HG03469 (cell line): Measurements from ENCODE around the gene TRERF1.
"Not testable (repeated sequence)": the region's sequence is repeated elsewhere in the genome, so short reads cannot be mapped to it uniquely, and the experiment has no call there.

Experiments
- ATAC-seq: cut with Tn5 transposase; IDR thresholded peaks from one replicate; pipeline ENCODE4 v1.9.1; 2021; ENCODE audit warnings: mild to moderate bottlenecking, moderate library complexity, moderate number of reproducible peaks; ENCODE audit not compliant: unreplicated experiment

Gene TRERF1

DNA sequence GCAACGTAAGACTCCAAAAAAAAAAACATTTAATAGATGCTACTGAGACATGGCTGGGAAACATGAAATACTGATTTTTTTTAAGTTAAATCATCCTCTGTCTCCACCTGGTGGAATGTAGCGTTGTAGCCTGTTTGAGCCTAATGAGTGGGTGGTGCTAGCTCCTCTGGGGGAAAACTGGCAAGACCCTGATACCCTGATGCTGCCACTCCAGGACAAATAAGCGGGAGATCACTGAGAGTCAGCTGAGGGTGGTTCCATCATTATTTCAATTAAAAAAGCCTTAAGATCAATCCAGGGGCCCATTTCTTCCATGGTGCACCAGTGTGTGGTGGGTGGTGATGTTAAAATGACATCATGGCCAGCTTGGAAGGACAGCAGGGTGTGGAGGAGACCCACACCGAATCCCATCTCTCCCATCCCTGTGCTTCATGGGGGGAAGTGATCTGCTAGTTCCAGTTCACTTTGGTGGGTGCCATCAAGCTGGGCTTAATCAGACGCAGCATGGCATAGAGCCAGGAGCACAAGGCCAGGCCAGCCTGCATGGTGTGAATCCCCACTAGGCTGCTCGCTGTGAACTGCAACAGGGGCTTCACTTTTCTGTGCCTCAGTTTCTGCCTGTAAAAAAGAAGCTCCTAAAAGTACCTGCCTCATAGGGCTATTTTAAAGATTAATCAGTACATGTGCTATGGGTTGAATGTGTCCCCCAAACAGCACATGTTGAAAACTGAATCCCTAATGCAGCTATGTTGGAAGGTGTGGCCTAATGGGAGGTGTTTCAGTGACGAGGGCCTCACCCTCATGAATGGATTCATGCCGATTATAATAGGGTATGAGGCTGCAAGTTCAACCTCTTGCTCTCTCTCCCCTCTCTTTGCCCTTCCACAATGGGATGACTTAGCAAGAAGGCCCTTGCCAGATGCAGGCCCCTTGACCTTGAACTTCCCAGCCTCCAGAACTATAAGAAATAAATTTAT, 221.1 kb downstream of the TRERF1 start:
- no peak for ATAC-seq

DNA sequence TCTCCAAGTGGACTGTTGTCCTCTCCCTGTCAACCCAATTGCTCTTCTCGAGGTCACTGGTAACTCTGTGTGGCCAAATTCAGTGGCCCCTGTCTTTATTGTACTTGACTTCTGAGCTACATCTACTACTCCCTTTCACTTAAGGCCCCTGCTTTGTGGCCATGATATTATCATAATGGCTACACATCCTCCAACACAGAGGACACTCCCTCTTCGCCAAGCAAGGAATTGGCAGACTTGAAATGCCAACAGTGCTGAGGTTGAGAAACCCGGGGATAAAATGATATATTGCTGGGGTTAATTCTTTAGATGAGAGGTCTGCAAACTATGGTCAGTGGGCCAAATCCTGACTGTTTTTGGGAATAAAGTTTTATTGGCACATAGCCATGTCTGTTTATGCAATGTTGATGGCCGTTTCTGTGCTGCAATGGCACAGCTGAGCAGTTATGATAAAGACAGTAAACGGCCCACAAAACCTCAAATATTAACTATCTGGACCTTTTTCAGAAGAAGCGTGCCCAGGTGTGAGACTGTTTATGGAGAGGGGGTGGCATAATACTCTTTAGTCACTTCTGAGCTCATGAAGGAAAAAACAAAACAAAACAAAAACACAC, 222.1 kb downstream of the TRERF1 start:
- ATAC-seq = no peak

DNA sequence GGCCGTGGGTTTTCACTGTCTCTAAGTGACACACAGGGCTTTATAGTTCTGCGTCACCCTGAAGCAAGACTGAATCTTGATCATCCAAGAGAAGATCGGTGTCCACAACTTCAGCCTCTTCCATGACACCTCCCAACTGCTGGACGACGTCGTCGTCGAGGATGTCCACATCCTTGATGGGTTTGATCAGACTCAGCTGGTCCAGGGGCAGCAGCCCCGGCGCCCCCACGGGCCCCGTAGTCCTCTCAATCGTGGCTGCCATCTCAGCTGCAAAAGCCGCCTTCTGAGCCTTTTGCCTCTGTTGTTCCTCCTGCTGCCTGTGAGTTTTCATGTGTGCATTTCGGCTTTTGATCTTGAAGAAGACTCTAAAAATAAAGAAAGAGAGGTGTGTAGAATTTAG, 223.4 kb downstream of the TRERF1 start:
- no peak for ATAC-seq

DNA sequence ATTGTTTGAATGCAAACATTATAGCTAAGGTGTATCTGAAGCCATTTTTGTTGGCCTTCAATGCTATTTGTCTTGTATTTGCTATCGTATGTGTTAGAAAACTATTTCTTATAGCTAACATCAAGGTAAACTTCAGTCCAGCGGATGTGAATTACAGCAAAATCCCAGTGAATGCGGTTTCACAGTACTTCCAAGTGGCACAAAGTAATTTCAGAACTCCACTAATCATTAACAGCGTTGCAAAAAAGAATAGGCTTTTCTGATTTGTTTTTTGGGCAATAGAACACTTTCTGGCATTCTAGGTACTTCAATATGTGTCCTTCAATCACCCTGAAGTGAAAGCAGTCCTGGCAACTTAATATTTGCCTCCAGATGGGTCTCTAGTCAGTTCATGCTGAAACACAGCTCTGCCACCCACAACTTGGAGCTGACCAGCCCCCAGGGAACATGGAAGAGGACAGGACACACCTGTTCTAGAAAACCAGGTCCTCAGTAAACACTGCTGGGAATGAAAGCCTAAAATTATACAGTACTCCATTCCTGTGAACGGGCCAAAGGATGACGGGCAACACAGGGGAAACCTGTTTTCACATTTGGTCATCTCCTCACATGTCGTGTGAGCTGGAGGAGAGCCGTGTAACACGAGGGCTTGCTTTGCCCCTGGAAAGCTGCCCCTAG, 224.4 kb downstream of the TRERF1 start:
- ATAC-seq = no peak

DNA sequence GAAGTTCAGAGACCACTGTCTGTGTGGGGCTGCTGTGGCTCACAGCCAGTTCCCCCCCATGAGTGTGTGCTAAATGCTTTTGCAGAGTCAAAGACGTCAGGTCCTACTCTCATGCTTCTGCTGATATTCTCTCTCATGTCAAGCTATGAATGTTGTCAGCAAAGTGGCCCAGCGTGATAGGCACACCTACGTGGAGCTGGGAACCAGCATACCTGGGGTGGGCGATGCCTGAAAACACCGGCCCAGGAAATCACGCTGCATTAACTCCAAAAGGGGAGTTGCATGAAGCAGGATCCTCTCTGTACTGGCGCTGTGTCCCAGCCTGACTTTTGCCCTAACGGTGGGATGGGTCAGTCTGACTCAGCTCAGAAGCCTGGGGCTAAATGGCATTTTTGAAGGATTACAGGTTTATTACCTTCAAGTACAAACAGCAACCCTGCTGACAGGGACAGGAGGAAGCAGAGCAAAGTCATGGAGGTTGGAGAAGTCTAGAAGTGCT, 225.0 kb downstream of the TRERF1 start:
- ATAC-seq = no peak

DNA sequence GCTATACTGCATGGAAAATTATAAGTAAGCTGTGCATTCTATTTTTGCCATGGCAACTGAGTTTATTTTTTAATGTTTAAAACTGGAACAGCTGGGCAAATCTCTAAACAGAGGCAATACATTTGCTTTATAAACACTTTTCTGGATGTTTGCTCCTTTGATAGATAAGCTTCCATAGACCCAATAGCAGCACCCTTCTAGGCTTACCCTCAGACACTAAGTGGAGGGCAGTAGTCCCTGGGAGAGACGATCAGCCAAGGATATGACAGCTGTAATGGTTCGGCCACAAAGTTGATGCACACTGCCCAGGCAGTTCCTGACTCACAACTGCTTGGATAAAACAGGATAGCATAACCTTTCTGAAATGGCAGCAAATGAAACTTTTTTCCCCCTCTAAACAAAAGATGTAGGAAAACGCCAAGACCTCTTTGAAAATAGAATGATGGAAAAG, 225.5 kb downstream of the TRERF1 start:
- no peak for ATAC-seq

DNA sequence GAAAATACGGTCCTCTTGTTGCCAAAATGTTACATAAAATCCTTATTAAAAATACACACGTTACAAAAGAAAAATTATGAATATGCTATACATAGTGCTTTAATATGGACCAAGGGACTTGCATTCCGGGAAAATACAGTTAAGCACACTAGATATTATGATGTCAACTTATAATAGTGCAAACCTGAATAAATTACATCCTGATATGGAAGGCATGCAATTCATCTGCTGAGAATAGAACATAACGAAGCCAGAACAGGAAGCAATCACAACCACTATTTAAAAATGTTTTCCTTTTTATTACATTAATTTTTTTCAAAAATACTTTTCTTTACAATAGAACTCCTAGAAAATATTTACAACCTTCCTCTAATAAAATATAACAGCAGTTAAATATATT, 226.3 kb downstream of the TRERF1 start:
- no peak for ATAC-seq

DNA sequence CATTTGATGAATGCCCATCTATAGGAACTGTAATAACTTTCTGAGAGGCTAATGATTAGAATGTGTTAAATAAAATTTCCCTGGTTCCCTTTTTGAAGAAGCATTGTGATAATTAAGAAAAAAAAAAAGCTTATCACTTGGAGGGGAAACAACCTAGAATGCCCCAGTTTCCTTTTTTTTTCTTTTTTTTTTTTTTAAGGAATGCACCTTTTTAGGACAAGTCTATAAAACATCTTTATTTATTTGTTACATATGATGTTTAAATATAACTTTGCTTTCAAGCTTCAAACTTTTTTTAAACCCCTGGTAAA, 226.7 kb downstream of the TRERF1 start:
- no peak for ATAC-seq

DNA sequence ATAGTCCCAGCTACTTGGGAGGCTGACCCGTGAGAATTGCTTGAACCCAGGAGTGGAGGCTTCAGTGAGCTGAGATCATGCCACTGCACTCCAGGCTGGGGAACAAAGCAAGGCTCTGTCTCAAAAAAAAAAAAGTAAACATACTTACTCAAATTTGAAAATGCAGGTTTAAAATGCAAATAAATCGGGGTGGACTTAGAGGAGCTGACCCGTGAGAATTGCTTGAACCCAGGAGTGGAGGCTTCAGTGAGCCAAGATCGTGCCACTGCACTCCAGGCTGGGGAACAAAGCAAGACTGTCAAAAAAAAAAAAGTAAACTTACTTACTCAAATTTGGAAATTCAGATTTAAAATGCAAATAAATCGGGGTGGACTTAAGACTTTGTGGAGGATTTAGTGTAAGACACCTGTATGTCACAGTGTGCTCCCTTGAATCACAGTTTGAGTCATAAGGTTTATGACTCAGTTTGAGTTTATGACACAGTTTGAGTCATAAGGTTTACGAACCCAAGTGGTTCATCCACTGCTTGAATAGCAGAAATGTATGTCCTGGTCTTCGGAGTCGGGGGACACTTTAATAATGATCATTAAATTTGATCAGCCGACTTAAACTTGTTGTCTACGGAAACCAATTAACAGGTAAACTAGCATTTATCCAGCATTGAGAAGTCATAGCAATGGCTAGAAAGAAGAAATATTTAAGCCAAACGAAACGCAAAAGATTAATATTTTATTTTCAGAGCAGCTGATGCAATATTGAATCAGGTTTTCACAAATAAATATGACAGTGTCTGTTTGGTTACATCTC, 227.3 kb downstream of the TRERF1 start:
- ATAC-seq = peak; percentile 94

DNA sequence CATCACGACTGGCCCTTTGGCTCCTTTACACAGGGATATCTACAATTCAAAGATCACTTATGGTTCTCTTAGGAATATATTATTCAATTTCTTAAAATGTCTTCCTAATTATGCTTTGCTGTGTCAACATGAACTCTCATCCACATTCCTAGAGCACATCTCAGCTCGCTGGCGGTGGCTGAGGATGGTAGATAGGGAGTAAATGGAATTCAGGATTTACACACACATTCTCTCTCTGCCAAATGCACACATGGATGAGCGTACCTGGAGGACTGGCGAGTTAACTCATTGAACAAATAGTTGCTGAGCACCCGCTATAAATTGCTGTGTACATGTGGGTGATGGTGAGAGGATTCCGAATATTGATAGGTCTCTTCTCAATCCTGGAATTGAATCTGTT, 229.3 kb downstream of the TRERF1 start:
- no peak for ATAC-seq

DNA sequence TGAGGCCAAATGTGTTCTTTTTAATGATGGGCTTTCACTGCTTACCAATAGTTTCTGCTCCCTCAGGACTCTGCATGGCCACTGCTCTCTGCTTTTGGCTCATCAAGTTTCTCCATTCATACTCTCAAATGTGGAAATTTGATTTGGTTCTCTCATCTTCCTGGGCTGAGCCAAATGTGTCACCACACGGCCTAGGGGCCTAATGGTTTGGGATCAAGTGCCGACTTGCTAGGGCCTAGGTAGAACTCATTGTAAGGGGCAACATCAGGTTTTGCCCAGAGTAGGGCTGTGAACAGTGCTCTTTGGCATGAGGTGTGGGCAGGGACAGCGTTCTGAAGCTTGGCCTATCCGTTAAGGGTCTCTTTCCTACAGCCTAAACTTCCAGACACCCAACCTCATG, 230.2 kb downstream of the TRERF1 start:
- no peak for ATAC-seq

DNA sequence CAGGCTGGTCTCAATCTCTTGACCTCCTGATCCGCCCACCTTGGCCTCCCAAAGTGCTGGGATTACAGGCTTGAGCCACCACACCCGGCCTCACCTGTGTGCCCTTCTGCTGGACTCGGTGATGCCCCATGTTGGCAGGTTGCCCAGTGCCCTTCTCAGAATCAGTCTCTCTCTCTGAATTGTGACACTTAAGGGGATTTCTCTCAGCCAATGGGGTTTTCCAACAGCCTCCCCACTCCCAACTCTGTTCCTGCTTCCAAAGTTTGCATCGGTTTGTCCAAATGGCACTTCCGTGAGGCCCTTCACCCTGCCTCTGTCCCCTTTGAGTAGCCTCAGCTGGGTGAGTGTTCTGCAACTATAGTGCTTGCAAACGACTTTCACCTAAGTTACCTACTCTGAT, 230.9 kb downstream of the TRERF1 start:
- ATAC-seq = no peak

DNA sequence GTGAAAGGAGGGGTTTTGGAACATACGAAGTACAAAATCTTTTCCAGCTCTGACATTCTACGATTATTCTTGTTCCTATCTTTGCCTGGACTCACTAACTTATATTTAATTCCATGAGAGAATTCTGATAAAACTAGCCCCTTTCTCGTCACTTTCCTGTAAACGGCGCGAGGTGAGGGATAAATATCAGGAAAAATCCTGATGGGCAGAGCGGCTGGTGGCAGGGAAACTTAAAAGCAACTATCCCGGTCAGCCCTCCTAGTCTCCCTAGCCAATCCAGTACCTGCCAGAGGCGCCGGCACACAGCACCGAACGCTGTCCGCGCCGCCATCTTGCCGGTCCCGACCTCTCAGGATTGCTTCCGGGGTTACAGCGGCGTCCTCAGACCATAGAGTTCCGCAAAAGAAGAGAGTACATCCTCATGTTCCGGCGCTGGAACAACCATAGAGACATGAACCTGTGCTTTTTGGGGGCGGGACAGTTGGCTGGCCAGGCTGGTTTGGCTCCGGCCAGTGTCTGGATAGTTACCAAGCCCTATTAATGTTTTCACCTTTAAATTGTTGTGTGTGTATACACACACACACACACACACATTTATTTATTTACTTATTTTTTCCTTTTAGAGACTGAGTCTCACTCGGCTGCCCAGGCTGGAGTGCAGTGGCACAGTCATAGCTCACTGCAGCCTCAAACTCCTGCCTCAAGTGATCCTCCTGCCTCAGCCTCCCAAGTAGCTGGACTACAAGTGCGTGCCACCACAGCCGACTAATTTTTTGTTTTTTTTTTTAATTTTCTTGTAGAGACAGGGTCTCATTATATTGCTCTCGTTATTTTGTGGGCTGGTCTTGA, 234.0 kb downstream of the TRERF1 start, which contains the start of gene MRPS10:
Gene MRPS10, minus strand, starts transcription at position 343 of the 849 bp plus-strand sequence. Its CDS starts 12 bp downstream, at position 331.
- peak; percentile 68 for ATAC-seq

DNA sequence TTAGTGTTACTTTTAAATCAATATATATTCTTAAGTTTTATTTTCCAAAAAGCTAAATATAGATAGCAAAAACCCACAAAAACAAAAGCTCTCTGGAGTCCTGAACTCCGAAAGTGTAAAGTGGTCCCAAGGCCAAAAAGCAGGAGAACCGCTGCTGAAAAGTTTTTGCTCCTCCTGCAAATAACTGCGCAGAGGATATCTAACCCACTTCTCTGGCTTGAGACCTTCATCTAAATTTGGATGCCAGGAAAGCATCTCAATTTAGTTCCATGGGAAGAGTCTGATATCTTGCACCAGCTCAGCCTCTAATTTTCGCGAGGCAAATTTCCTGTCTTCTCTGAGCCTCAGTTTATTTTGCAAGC, 234.6 kb downstream of the TRERF1 start:
- no peak for ATAC-seq

DNA sequence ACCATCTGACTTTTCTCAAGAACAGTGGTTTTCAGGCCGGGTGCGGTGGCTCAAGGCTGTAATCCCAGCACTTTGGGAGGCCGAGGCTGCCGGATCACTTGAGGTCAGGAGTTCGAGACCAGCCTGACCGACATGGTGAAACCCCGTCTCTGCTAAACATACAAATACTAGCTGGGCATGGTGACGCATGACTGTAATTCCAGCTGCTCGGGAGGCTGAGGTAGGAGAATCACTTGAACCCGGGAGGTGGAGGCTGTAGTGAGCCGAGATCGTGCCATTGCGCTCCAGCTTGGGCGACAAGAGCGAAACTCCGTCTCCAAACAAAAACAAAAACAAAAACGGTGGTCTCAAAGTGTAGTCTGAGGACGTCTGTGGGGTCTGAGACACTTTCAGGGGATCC, 235.2 kb downstream of the TRERF1 start:
- not testable (repeated sequence) for ATAC-seq

DNA sequence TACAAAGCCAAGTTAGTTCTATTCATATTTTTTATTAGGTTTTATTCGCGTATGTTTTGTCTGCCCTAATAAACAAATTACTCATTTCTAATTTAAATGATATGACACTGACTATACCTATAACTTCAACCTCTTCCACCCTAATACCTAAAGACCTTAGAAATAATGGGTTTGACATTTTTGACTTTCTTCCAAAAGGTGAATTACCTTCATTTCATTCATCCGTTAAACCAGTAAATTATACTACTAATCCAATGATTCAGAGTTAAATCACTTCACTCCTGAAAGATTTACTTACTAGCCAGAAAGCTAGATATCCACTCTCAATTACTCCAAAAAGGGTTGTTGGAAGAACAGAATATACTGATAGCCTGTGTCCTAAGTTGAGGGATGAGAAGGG, 239.3 kb downstream of the TRERF1 start:
- no peak for ATAC-seq

DNA sequence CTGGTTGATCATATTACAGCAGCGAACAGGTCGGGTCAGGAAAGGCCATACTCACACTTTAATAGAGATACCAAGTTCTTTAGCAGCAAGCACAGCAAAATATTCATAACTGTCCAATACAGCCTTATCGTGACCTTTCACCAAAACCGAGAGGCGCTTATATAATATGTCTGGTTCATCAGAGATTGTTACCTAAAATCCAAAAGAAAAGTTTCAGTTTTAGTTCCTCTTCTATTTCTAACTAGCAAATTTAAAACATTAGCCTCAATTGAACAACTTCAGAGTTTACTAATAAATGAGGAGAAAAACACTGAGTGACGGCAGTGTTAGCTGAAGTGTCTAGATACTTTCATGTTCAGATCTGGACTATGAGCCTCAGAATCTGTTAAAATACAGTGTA, 240.0 kb downstream of the TRERF1 start:
- no peak for ATAC-seq

DNA sequence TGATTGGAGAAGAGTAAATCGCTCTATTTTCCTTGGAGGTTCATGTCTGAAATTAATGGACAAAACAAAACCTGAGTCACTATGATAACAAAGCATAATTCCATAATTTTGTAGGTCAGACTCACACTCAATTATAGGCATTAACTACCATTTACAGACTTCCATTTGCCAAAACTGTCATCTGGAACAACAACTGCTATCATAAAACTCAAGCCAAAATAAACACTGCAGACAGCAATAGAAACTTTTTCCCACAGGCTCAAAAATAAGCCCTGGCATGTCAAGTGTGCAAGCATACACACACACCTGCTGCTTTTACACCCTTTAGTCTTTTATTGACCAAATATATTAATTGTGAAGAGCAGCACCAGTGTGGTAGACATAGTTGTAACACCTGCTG, 241.2 kb downstream of the TRERF1 start:
- no peak for ATAC-seq

DNA sequence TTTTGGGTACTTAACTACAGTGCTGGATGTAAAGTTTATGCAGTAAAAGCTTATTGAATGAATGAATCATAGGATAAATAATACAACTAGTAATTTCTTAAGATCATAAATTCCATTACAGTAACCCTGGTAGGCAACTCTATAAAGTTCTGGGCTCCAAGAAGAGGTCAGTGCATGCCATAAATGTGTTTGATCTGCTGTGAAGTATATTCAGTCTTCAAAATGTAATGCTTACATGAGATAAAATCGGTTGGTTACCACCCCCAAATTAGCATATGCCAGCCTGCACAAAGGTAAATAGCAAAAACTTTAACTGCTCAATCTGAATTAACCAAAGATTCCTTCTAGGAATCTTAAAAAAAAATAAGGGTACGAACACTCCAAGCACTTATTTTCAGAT, 244.2 kb downstream of the TRERF1 start:
- not testable (repeated sequence) for ATAC-seq

DNA sequence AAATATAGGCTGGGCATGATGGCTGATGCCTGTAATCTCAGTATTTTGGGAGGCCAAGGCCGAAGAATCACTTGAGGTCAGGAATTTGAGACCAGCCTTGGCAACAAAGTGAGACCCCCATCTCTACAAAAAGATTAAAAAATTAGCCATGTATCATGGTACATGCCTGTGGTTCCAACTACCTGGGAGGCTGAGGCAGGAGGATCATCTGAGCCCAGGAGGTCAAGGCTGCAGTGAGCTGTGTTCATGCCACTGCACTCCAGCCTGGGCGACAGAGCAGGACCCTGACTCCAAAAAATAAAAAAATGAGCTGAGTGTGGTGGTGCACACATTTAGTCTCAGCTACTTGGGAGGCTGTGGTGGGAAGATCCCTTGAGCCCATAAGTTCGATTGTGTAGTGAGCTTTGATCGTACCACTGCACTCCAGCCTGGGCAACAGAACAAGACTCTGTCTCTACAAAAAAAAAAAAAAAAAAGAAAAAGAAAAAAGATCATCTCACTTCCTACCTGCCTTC, 246.9 kb downstream of the TRERF1 start:
- ATAC-seq = no peak
